ENCODE data around the gene KIF15.

Gene KIF15

DNA sequence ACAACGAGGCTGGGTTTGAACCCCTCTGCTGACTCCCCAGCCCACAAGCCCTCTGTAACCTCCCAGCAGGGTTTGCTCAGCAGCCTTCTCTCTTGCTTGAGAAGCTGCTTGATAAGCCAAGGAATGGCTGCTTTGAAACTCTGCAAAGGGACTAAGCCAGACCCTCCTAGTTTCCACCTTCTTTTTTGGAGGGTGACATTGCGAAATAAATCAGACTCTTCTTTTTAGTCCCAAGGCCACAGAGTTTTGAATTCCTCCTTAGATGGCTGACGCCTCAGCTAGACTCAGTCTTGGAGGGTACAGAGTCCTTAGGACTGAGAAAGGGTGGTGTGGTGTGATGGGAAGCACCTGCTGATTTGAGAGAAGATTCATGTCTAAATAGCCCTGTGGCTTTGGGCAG is 114.0 kb downstream of the KIF15 start:
- TF ChIP-seq, protein P1, sequence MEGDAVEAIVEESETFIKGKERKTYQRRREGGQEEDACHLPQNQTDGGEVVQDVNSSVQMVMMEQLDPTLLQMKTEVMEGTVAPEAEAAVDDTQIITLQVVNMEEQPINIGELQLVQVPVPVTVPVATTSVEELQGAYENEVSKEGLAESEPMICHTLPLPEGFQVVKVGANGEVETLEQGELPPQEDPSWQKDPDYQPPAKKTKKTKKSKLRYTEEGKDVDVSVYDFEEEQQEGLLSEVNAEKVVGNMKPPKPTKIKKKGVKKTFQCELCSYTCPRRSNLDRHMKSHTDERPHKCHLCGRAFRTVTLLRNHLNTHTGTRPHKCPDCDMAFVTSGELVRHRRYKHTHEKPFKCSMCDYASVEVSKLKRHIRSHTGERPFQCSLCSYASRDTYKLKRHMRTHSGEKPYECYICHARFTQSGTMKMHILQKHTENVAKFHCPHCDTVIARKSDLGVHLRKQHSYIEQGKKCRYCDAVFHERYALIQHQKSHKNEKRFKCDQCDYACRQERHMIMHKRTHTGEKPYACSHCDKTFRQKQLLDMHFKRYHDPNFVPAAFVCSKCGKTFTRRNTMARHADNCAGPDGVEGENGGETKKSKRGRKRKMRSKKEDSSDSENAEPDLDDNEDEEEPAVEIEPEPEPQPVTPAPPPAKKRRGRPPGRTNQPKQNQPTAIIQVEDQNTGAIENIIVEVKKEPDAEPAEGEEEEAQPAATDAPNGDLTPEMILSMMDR (IDR thresholded peaks at IDR 0.05; ENCODE audit: extremely low read depth, insufficient read depth, missing control alignments), result no peak
- DNase-seq (ENCODE audit: low spot score), result no peak
- in situ Hi-C loops (cut with MboI; ENCODE audit: low pct_unique_long_range_greater_than_20kb, low sequenced_read_pairs, unreplicated experiment), result no loop called here

- in situ Hi-C loops (cut with MboI; ENCODE audit: low pct_unique_long_range_greater_than_20kb, low sequenced_read_pairs, unreplicated experiment), result no loop called here
- no peak for DNase-seq (ENCODE audit: low spot score)
- TF ChIP-seq, protein P1 (IDR thresholded peaks at IDR 0.05; ENCODE audit: extremely low read depth, insufficient read depth, missing control alignments), result no peak
These were observed 115.7 kb downstream of the KIF15 start for GRCh38 chr3:44877333-44877732.

DNA sequence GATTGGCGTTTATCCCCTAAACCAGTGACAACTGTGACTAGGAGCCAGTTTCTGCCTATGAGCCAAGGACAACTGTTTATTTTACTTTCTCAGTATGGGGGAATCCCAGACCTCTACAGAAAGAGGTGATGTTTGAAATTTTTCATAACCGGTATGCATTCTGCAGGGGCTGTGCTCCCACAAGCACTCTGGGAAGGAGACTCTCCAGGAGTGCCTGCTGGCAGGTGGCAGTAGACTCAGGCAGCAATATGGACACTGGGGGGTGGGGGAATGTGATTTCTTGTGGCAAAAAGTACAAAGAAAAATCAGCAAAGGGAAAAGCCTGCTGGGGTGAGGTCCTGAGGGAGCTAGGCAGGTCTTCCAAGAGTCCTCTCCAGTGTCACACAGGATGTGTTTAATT is 118.7 kb downstream of the KIF15 start:
- TF ChIP-seq, protein P1 (IDR thresholded peaks at IDR 0.05; ENCODE audit: extremely low read depth, insufficient read depth, missing control alignments), result no peak
- no peak for DNase-seq (ENCODE audit: low spot score)
- in situ Hi-C loops (cut with MboI; ENCODE audit: low pct_unique_long_range_greater_than_20kb, low sequenced_read_pairs, unreplicated experiment), result no loop called here

DNA sequence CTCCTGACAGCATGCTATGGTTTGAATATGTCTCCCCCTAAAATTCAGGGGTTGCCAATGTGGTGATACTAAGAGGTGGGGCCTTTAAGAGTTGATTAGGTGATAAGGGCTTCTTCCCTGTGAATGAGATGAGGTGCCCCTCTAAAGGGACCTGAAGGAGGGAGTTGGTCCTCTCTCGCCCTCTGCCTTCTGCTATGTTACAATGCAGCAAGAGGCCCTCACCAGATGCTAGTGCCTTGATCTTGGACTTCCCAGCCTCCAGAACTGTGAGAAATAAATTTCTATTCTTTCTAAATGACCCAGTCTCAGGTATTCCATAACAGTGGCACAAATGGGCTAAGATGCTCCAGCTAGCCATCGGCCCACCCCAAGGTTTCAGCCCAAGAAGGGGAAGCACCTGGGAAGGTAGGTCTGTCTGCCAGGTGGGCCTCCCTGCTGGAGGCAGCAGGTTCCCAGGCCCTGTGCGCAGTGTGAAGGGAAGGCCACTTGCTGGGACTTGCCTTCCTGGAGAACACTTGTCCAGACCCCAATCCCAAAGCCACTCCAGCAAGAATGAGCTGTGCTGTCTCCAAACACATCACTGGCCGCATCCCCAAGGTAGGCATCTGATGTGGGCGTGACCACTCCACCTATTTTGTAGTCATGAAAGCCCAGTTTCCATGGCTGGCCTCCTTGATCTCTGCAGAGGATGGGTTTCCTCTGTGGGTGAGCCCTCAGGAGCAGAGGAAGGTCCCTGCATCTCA is 121.8 kb downstream of the KIF15 start:
- in situ Hi-C loops (cut with MboI; ENCODE audit: low pct_unique_long_range_greater_than_20kb, low sequenced_read_pairs, unreplicated experiment), result no loop called here
- TF ChIP-seq, protein P1 (IDR thresholded peaks at IDR 0.05; ENCODE audit: extremely low read depth, insufficient read depth, missing control alignments), result peak; percentile 19
- no peak for DNase-seq (ENCODE audit: low spot score)

DNA sequence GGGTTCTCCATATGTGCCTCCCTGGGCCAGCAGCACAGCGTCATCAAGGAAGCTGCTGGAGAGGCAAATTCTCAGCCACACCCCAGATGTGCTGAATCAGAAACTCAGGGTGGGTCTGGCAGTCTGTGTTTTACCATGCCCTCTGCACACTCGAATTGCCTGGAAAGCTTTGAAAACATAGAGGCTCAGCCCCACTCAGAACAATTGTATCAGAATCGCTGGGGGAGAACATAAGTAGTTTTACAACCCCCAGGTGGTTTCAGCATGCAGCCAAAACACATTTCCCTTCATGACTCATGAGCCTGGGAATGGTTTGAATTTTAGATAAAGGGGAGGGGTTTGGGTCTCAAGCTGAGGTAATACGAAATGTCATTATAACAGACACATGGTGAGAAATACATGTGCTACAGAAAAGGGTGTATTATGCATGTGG is 122.4 kb downstream of the KIF15 start:
- no peak for DNase-seq (ENCODE audit: low spot score)
- TF ChIP-seq, protein P1 (IDR thresholded peaks at IDR 0.05; ENCODE audit: extremely low read depth, insufficient read depth, missing control alignments), result no peak
- in situ Hi-C loops (cut with MboI; ENCODE audit: low pct_unique_long_range_greater_than_20kb, low sequenced_read_pairs, unreplicated experiment), result no loop called here

DNA sequence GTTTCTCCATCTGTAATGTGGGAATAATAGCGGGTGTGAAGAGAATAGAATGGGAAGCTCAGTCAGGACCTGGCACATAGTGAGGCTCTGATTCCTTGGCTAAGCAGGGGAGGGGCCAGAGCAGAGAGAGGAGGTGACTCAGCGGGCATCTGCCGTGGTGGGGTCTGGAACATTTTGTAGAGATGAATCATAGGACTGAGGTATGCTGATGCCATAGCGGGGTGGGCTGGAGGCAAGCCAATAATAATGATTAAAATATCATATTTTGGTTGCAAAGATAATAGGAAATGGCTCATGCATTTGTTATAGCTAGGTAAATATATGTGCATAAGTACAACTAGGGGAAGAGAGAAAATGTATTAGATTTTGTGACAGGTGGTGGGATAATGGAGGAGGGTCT is 124.0 kb downstream of the KIF15 start:
- TF ChIP-seq, protein P1 (IDR thresholded peaks at IDR 0.05; ENCODE audit: extremely low read depth, insufficient read depth, missing control alignments), result no peak
- in situ Hi-C loops (cut with MboI; ENCODE audit: low pct_unique_long_range_greater_than_20kb, low sequenced_read_pairs, unreplicated experiment), result no loop called here
- no peak for DNase-seq (ENCODE audit: low spot score)

Measured in GM13977 (cell line).